Stimulated activated CD4-positive, alpha-beta T cell treated with anti-CD3 and anti-CD28 coated beads, TNF-alpha, amount 100 ng/mL, for 24 hours (primary cell): ENCODE measurements around the gene CRADD.

Source experiments
- DNase-seq, 3 experiments: peaks; one replicate each; pipeline ENCODE4 v3.0.0-alpha.2; 2020; ENCODE audit warnings: low read depth in 3 of 3

Gene CRADD

DNA sequence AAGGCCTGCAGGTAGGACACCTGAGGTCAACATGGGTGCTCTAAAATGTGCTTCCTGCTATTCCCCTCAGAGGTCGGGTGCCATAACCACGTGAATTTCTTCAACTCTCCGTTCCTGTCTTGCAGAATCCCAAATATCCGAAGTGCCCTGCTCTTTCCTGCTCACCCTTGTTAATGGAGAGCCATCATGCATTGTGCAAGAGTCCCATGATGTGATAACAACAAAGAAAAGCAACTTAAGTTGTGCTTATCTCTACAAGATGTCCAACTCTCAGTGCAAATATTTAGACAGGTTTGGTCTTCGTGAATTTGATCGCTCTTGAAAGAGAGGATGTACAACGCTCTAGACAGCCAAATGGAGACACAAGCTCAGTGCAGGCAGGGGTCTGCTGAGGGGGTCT lies 260.6 kb downstream of the CRADD start:
- no peak for DNase-seq

- no peak for DNase-seq
Observed at GRCh38 chr12:93938317-93938716, 261.1 kb downstream of the CRADD start.

DNA sequence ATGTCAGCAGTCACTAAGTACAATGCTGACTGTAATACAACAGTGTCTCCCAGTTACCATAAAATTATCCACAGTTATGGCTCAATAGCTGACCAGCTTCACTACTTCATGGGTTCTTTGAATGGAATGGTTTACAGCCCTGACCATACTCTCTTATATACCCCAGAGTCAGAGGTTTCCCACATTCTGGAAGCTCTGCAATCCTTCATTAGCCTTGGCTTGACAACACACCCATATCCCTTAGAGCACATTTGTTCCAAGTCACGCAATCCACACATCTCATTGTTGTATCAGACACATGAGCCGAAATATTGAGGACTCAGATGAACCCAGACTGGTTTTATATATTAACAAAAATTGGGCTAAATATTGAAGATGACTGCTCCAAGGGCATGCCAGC lies 261.8 kb downstream of the CRADD start:
- DNase-seq = no peak

DNA sequence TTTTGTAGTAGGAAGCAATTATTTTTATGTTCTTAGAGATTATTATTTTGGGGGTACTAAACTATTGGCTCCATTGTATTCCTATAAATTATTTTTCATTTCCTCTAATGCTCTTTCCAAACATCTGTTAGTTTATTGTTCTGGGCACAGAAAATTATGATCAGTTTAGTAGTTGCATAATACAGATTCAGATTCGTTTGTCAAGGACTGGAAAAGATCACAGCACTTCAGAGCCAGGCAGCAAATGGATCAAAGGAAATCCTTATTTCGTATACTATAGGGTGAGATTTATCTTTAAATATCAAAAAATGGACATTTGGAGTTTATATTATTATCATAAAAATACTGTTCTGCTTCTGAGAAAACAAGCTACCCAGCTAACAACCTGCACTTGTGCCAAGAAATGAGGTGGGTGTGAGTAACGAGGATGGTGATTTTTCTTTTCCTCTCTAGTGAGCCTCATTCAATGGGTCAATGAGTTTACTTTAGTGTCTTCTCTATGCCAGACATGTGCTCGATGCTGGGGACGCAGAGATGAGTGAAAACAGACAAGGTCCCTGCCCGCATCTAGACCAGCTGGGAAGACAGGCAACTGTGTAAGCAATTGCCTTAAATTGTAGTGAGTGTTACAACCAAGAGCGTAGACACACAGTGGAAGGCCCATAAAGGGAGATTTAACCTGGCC lies 262.6 kb downstream of the CRADD start:
- no peak for DNase-seq

GRCh38 chr12:93943780-93944179 lies 266.6 kb downstream of the CRADD start:
- no peak for DNase-seq

DNA sequence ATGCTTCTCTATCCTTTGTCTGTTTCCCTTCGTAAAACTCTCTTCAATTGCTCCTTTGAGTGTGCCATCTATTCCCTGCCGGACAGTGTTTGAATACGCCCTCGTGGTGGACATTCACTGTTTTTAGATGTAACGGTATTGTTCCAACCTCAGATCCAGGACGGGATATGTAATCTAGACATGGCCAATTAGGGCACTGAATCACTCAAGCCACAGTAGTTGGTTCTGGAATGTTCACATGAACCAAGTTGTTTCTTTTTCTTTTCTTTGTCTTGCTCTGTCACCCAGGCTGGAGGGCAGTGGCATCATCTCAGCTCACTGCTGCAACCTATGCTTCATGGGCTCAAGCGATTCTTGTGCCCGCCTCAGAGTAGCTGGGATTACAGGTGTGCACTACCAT lies 267.0 kb downstream of the CRADD start:
- no peak for DNase-seq
